ENCODE measurements around the gene PGBD2. TPM values are rescaled to one million over a fixed set of nuclear protein-coding genes. Genes with fewer than 3 reads are reported as not detected.
A peak's percentile ranks its signal among the peaks of the same experiment; 100 is the strongest.

Gene PGBD2
- total and polyA plus RNA-seq, 2 of the 13 experiments (the other 11 are each of a cell fraction or from before 2014, with no cell fraction given): 6.0 to 7.4 TPM

DNA sequence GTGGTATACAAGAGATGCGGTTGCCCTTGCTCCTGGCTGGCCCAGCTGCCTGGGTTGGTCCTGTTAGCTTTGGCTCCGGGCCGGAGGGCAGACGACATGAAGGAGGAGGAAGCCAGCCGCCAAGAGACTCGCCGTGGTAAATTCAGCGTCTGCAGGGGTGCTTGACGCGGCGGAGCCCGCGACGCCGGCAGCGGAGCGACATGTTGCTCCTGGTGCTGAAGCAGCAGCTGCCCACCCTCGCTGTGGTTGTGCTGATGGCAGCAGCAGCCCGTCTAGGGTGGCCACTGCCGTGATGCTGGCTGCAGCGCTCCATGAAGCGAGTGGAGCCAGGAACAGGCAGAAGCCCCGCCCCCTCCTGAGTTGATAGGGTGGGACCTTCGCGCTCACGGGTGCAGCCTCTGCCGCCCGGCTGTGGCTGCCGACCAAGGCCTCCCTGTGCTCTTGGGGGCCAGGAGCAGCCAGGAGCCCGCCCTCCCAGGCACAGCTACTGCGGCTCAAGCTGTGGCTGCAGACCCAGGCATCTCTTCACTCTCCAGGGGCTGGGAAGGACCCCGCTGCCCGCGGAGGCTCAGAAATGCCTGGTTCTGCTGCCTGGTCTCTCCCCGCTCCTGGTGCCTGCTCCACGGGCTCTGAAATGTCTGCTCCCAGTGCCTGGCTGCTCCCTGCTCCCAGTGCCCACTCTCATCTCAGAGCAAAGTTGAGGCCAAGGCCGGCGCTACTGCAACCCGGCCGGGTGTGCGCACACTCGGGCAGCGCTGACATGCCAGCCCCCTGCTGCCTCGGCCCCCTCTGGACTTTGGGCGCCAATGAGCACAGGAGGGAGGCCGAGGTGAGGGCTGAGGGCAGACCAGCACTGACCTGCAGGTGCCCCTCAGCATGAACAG lies 42.8 kb upstream of the PGBD2 start (continued):
- TF ChIP-seq, protein P1, sequence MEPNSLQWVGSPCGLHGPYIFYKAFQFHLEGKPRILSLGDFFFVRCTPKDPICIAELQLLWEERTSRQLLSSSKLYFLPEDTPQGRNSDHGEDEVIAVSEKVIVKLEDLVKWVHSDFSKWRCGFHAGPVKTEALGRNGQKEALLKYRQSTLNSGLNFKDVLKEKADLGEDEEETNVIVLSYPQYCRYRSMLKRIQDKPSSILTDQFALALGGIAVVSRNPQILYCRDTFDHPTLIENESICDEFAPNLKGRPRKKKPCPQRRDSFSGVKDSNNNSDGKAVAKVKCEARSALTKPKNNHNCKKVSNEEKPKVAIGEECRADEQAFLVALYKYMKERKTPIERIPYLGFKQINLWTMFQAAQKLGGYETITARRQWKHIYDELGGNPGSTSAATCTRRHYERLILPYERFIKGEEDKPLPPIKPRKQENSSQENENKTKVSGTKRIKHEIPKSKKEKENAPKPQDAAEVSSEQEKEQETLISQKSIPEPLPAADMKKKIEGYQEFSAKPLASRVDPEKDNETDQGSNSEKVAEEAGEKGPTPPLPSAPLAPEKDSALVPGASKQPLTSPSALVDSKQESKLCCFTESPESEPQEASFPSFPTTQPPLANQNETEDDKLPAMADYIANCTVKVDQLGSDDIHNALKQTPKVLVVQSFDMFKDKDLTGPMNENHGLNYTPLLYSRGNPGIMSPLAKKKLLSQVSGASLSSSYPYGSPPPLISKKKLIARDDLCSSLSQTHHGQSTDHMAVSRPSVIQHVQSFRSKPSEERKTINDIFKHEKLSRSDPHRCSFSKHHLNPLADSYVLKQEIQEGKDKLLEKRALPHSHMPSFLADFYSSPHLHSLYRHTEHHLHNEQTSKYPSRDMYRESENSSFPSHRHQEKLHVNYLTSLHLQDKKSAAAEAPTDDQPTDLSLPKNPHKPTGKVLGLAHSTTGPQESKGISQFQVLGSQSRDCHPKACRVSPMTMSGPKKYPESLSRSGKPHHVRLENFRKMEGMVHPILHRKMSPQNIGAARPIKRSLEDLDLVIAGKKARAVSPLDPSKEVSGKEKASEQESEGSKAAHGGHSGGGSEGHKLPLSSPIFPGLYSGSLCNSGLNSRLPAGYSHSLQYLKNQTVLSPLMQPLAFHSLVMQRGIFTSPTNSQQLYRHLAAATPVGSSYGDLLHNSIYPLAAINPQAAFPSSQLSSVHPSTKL (CRISPR knock-in tag; IDR thresholded peaks at IDR 0.05): peak; percentile 23; the same call in 1 of the 2 replicates
- TF ChIP-seq ZNF3 (CRISPR knock-in tag; IDR thresholded peaks at IDR 0.05) (no peak), ZNF766 (CRISPR knock-in tag; IDR thresholded peaks at IDR 0.05; ENCODE audit: borderline replicate concordance) (no peak), ZNF253 (CRISPR knock-in tag; IDR thresholded peaks at IDR 0.05; ENCODE audit: borderline replicate concordance) (peak; percentile 61; the same call in 1 of the 2 replicates), TCF7L2 (IDR thresholded peaks at IDR 0.05; ENCODE audit: low read depth, low read length) (no peak), NR2F6 (IDR thresholded peaks at IDR 0.05) (peak; percentile 25; the same call in 1 of the 2 replicates), NR2F6 (CRISPR knock-in tag; IDR thresholded peaks at IDR 0.05) (peak; percentile 36)
- TF ChIP-seq, protein P2, sequence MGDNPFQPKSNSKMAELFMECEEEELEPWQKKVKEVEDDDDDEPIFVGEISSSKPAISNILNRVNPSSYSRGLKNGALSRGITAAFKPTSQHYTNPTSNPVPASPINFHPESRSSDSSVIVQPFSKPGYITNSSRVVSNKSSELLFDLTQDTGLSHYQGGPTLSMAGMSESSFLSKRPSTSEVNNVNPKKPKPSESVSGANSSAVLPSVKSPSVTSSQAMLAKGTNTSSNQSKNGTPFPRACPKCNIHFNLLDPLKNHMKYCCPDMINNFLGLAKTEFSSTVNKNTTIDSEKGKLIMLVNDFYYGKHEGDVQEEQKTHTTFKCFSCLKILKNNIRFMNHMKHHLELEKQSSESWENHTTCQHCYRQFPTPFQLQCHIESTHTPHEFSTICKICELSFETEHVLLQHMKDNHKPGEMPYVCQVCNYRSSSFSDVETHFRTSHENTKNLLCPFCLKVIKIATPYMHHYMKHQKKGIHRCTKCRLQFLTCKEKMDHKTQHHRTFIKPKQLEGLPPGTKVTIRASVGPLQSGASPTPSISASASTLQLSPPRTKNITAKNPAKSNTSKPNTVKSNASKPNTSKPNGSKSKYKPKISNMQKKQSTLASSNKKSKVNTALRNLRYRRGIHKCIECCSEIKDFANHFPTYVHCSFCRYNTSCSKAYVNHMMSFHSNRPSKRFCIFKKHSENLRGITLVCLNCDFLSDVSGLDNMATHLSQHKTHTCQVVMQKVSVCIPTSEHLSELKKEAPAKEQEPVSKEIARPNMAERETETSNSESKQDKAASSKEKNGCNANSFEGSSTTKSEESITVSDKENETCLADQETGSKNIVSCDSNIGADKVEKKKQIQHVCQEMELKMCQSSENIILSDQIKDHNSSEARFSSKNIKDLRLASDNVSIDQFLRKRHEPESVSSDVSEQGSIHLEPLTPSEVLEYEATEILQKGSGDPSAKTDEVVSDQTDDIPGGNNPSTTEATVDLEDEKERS (CRISPR knock-in tag; IDR thresholded peaks at IDR 0.05): peak; percentile 82
- TF ChIP-seq, protein P3, sequence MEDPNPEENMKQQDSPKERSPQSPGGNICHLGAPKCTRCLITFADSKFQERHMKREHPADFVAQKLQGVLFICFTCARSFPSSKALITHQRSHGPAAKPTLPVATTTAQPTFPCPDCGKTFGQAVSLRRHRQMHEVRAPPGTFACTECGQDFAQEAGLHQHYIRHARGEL (CRISPR knock-in tag; IDR thresholded peaks at IDR 0.05): no peak
- TF ChIP-seq, protein P4, sequence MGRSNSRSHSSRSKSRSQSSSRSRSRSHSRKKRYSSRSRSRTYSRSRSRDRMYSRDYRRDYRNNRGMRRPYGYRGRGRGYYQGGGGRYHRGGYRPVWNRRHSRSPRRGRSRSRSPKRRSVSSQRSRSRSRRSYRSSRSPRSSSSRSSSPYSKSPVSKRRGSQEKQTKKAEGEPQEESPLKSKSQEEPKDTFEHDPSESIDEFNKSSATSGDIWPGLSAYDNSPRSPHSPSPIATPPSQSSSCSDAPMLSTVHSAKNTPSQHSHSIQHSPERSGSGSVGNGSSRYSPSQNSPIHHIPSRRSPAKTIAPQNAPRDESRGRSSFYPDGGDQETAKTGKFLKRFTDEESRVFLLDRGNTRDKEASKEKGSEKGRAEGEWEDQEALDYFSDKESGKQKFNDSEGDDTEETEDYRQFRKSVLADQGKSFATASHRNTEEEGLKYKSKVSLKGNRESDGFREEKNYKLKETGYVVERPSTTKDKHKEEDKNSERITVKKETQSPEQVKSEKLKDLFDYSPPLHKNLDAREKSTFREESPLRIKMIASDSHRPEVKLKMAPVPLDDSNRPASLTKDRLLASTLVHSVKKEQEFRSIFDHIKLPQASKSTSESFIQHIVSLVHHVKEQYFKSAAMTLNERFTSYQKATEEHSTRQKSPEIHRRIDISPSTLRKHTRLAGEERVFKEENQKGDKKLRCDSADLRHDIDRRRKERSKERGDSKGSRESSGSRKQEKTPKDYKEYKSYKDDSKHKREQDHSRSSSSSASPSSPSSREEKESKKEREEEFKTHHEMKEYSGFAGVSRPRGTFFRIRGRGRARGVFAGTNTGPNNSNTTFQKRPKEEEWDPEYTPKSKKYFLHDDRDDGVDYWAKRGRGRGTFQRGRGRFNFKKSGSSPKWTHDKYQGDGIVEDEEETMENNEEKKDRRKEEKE (IDR thresholded peaks at IDR 0.05): no peak
- TF ChIP-seq, protein P5, sequence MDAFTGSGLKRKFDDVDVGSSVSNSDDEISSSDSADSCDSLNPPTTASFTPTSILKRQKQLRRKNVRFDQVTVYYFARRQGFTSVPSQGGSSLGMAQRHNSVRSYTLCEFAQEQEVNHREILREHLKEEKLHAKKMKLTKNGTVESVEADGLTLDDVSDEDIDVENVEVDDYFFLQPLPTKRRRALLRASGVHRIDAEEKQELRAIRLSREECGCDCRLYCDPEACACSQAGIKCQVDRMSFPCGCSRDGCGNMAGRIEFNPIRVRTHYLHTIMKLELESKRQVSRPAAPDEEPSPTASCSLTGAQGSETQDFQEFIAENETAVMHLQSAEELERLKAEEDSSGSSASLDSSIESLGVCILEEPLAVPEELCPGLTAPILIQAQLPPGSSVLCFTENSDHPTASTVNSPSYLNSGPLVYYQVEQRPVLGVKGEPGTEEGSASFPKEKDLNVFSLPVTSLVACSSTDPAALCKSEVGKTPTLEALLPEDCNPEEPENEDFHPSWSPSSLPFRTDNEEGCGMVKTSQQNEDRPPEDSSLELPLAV (CRISPR knock-in tag; conservative IDR thresholded peaks at IDR 0.05; ENCODE audit: low read depth): no peak
- TF ChIP-seq, protein P6, sequence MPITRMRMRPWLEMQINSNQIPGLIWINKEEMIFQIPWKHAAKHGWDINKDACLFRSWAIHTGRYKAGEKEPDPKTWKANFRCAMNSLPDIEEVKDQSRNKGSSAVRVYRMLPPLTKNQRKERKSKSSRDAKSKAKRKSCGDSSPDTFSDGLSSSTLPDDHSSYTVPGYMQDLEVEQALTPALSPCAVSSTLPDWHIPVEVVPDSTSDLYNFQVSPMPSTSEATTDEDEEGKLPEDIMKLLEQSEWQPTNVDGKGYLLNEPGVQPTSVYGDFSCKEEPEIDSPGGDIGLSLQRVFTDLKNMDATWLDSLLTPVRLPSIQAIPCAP (CRISPR knock-in tag; IDR thresholded peaks at IDR 0.05; ENCODE audit: low read depth): no peak

All from HepG2 (cell line).